Smooth muscle cell (in vitro differentiated cells): ENCODE results near the gene SEMA4D. TPM values are rescaled to one million over a fixed set of nuclear protein-coding genes. Genes with fewer than 3 reads are reported as not detected.

ENCODE experiments used
- DNase-seq: peaks from one replicate; lab custom pipeline; 2025; ENCODE audit not compliant: unreplicated experiment; lab: John Stamatoyannopoulos, UW
- H2AFZ ChIP-seq: fragments of 200-600 bp; sonication (generic); 2 replicates; pipeline ENCODE4 v1.6.0; 2016; ENCODE audit warnings: antibody characterized with exemption, low read depth, mild to moderate bottlenecking
- H3F3A ChIP-seq: fragments of 200-600 bp; sonication (generic); 2 replicates; pipeline ENCODE4 v1.6.0; 2017; ENCODE audit warnings: antibody characterized with exemption, low read depth
- H3K27ac ChIP-seq: fragments of 200-600 bp; sonication (generic); 2 replicates; pipeline ENCODE4 v1.5.1; 2016; ENCODE audit warnings: low read depth, mild to moderate bottlenecking
- H3K27me3 ChIP-seq: fragments of 200-600 bp; sonication (generic); 2 replicates; pipeline ENCODE4 v1.6.1; 2016; ENCODE audit warnings: low read depth, mild to moderate bottlenecking
- H3K36me3 ChIP-seq: fragments of 200-600 bp; sonication (generic); 2 replicates; pipeline ENCODE4 v1.5.1; 2016; ENCODE audit warnings: low read depth
- H3K4me1 ChIP-seq: fragments of 200-600 bp; sonication (generic); 2 replicates; pipeline ENCODE4 v1.5.1; 2016; ENCODE audit warnings: low read depth
- H3K4me2 ChIP-seq: fragments of 200-600 bp; sonication (generic); 2 replicates; pipeline ENCODE4 v1.6.0; 2016; ENCODE audit warnings: mild to moderate bottlenecking
- H3K4me3 ChIP-seq: fragments of 200-600 bp; sonication (generic); 2 replicates; pipeline ENCODE4 v1.5.1; 2016; ENCODE audit warnings: mild to moderate bottlenecking
- H3K79me2 ChIP-seq: fragments of 200-600 bp; sonication (generic); 2 replicates; pipeline ENCODE4 v1.6.0; 2016; ENCODE audit warnings: low read depth, mild to moderate bottlenecking
- H3K9ac ChIP-seq: fragments of 200-600 bp; sonication (generic); 2 replicates; pipeline ENCODE4 v1.6.0; 2016; ENCODE audit warnings: low read depth
- H3K9me3 ChIP-seq: fragments of 200-600 bp; sonication (generic); replicated peaks from 2 replicates; pipeline ENCODE4 v1.5.1; 2016; ENCODE audit warnings: low read depth
- H4K20me1 ChIP-seq: fragments of 200-600 bp; sonication (generic); 2 replicates; pipeline ENCODE4 v1.6.0; 2016; ENCODE audit warnings: low read depth
- CTCF ChIP-seq: fragments of 200-600 bp; sonication (generic); IDR thresholded peaks from 2 replicates; pipeline ENCODE4 v1.5.1; 2017; ENCODE audit warnings: borderline replicate concordance, mild to moderate bottlenecking, antibody characterized with exemption; ENCODE audit not compliant: insufficient read depth, poor library complexity, severe bottlenecking
- WGBS: methylation state at CpG from one replicate; pipeline ENCODE4 v1.1.7; 2016; ENCODE audit warnings: low lambda C conversion rate; 5-methylcytosine and 5-hydroxymethylcytosine counted together
- polyA plus RNA-seq: library from polyadenylated mRNA; unstranded; fragments of >200 nt; fragmentation: Nextera tagmentation; extraction: Ambion mirVana; gene quantifications from 2 replicates; pipeline ENCODE4 v1.2.1, GENCODE V29; 2016
- total RNA-seq: library from RNA; depleted of rRNA; stranded (reverse); fragments of >200 nt; gene quantifications from 2 replicates; pipeline ENCODE4 v1.2.3, GENCODE V29; 2014

The SEMA4D gene
- total and polyA plus RNA-seq, 2 experiments from 2014 or later = 0.63 to 2.7 TPM

GRCh38 chr9:89536600-89536999 is 38.7 kb upstream of the SEMA4D start:
- no peak for DNase-seq
- no peak overlapping the region for H2AFZ ChIP-seq
- WGBS = 70% methylated on average over 5 of the region's 5 CpGs
- no peaks in the 10 kb centered on the region for H3K4me1 ChIP-seq
- H3K9ac ChIP-seq = no peak overlapping the region
- H3K9me3 ChIP-seq = no peaks in the 10 kb centered on the region
- no peak for TF ChIP-seq CTCF
- H3K27ac ChIP-seq = no peak overlapping the region
- H3K36me3 ChIP-seq = no peaks in the 10 kb centered on the region
- no peaks in the 10 kb centered on the region for H3K79me2 ChIP-seq
- H4K20me1 ChIP-seq = no peaks in the 10 kb centered on the region
- no peaks in the 10 kb centered on the region for H3K27me3 ChIP-seq
- no peak overlapping the region for H3K4me2 ChIP-seq
- no peak overlapping the region for H3K4me3 ChIP-seq
- no peaks in the 10 kb centered on the region for H3F3A ChIP-seq

GRCh38 chr9:89536145-89536574 is 38.2 kb upstream of the SEMA4D start:
- TF ChIP-seq CTCF = no peak
- no peak for DNase-seq
- H3K4me3 ChIP-seq = no peak overlapping the region
- no peak overlapping the region for H3K9ac ChIP-seq
- no peaks in the 10 kb centered on the region for H4K20me1 ChIP-seq
- no peaks in the 10 kb centered on the region for H3K4me1 ChIP-seq
- no peaks in the 10 kb centered on the region for H3K9me3 ChIP-seq
- no peak overlapping the region for H3K4me2 ChIP-seq
- no peak overlapping the region for H3K27ac ChIP-seq
- 82% methylated on average over 5 of the region's 5 CpGs for WGBS
- H2AFZ ChIP-seq = no peak overlapping the region
- H3K27me3 ChIP-seq = no peaks in the 10 kb centered on the region
- no peaks in the 10 kb centered on the region for H3K79me2 ChIP-seq
- no peaks in the 10 kb centered on the region for H3F3A ChIP-seq
- no peaks in the 10 kb centered on the region for H3K36me3 ChIP-seq

DNA sequence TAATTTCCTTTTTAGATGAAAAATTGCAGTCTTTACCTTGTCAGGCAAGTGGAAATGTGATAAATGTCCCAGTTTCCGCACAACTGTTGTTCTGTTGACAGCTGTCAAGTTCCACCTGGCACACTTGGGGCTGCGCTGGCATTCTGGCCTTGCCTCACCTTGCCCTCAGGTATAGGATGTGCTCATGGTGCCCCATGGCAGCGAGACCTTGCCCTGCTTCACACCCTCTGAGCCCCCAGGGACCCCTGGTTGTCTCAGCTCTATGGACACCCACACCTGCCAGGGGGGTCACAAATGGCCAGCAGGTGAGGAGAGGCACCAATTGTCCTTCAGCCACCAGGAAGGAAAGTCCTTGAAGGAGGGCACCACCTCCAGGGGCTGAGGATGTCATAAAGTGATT is 37.5 kb upstream of the SEMA4D start:
- Histone ChIP-seq H3K4me3 (no peak overlapping the region), H3K79me2 (no peaks in the 10 kb centered on the region), H3K9me3 (no peaks in the 10 kb centered on the region), H3K27me3 (no peaks in the 10 kb centered on the region), H3F3A (no peaks in the 10 kb centered on the region), H3K36me3 (no peaks in the 10 kb centered on the region), H3K9ac (no peak overlapping the region), H3K27ac (no peak overlapping the region), H4K20me1 (no peaks in the 10 kb centered on the region), H3K4me1 (no peaks in the 10 kb centered on the region), H2AFZ (no peak overlapping the region), H3K4me2 (no peak overlapping the region)
- no peak for TF ChIP-seq CTCF
- no peak for DNase-seq
- WGBS = 92% methylated on average over 3 of the region's 3 CpGs

DNA sequence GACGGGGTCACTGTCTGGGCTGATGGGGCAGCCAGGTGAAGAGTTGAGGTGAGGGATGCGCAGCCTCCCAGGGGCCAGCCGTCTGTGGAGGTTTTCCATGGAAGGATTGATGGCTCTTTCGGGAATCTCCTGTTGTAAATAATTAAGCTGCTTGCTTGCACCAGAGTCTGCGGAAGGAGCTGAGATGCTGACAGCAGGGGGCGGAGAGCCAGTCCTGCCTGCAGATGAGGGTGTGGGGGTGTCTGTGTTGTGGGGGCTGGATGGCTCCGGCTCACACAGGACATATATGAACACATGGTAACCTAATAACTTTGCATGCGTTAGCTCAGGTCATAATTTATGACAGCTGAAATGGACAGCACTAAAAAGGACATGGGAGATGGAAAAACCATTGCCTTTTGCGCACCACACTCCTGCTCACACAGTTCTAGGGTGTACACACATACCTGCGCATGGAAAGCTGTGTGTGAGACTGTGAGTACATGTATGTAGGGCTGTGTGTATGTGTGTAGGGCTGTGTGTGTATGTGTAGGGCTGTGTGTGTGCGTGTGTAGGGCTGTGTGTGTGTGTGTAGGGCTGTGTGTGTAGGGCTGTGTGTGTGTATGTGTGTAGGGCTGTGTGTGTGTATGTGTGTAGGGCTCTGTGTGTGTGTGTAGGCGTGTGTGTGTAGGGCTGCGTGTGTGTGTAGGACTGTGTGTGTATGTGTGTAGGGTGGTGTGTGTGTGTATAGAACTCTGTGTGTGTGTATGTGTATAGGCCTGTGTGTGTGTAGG is 36.8 kb upstream of the SEMA4D start:
- H3K79me2 ChIP-seq = no peaks in the 10 kb centered on the region
- no peaks in the 10 kb centered on the region for H3K9me3 ChIP-seq
- no peaks in the 10 kb centered on the region for H3K4me1 ChIP-seq
- no peaks in the 10 kb centered on the region for H3K27me3 ChIP-seq
- no peak for TF ChIP-seq CTCF
- no peak overlapping the region for H2AFZ ChIP-seq
- H3K36me3 ChIP-seq = no peaks in the 10 kb centered on the region
- no peaks in the 10 kb centered on the region for H3F3A ChIP-seq
- H3K4me3 ChIP-seq = no peak overlapping the region
- no peak overlapping the region for H3K4me2 ChIP-seq
- no peaks in the 10 kb centered on the region for H4K20me1 ChIP-seq
- H3K27ac ChIP-seq = no peak overlapping the region
- WGBS = 86% methylated on average over 13 of the region's 13 CpGs
- DNase-seq = no peak
- H3K9ac ChIP-seq = no peak overlapping the region
